ENCODE data around the gene AFF2. TPM values are rescaled to one million over a fixed set of nuclear protein-coding genes. Genes with fewer than 3 reads are reported as not detected.

The AFF2 gene
- total RNA-seq, 5 donors from 2014 or later (not counting 1 experiment from before 2014, with no cell fraction given) = 0.95 to 4.1 (median 2.3) TPM

DNA sequence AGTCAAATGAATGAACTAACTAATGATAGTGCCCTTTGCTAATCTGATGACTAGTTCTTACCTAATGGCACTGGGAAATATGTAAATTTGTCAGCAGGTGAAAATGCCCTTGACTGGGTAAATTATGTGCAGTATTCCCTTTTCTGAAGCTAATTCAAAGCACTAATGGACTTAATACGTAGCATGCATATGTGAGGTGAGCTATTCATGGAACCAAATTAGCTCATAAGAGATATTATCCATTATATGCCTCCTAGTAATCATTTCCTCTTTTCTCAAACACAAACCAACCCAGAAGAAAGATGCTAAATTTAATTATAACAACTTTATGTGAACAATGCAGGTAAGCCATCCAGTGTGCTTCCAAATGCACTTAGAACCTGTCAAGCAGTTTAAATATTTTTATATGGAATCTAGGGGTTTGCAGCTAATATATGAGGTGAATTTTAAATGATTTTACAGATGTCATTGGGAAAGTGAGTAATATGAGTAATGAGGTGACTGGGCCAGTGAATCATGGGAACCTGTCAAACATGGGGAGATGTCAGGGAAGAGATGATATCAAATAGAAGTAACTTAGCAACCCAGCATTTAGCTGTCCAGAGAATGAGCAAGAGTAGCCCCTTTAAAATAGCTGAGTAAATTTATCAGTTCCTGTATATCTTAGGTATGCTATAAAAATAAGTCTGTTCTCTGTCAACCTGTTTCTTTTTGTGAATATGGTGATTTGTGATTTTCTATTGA is 315.0 kb downstream of the AFF2 start:
- Histone ChIP-seq H3K27me3 (replicated peaks in 1 of 2; ENCODE audit: control insufficient read depth in 2 of 2, extremely low read depth in 1 of 2, insufficient read depth in 2 of 2, low read length in 1 of 2) (no peaks in the 10 kb centered on the region), H3K4me1 (ENCODE audit: control insufficient read depth in 1 of 2, extremely low read depth in 1 of 2, insufficient read depth in 2 of 2, low read length in 2 of 2) (no peaks in the 10 kb centered on the region), H3K9me3 (no peaks in the 10 kb centered on the region), H3K4me3 (ENCODE audit: control insufficient read depth in 1 of 2, extremely low read depth in 1 of 2, low read length in 1 of 2) (no peak overlapping the region), H3K27ac (ENCODE audit: low read length) (no peak overlapping the region), H3K36me3 (ENCODE audit: control insufficient read depth in 2 of 2, extremely low read depth in 1 of 2, insufficient read depth in 1 of 2, low read length in 1 of 2) (no peaks in the 10 kb centered on the region)
- H3K4me3 Mint-ChIP-seq = no peak overlapping the region
- H3K4me1 Mint-ChIP-seq = no peaks in the 10 kb centered on the region
- H3K9me3 Mint-ChIP-seq = no peaks in the 10 kb centered on the region
- ChIA-PET CTCF (no interaction called here), POLR2A (no interaction called here)
- peaks cover 0 to 12% of the 10 kb centered on the region in 2 donors for H3K27me3 Mint-ChIP-seq
- ATAC-seq (replicated peaks in 1 of 4) (no peak), DNase-seq (no peak)
- H3K27ac Mint-ChIP-seq = no peak overlapping the region
- no peaks in the 10 kb centered on the region for H3K36me3 Mint-ChIP-seq
- no CpG with 5 or more reads among the region's 1 CpG for WGBS (ENCODE audit: insufficient coverage)

DNA sequence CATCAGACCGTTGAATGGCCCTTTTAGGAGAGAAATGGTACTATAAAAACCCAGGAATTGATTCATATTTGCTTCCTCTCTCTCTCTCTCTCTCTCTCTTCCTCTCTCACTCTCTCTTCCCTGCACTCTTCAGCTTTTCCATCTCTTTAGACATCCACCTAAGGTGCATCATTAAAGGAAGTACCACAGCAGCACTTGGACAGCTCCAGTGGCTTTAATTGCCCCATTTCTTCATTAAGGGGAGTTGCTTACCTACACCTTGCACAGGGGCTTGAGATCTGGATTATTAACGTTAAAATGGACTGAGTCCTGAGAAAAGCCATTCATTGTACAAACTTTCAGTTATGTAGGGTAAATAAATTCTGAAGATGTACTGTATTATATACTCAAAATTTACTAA is 323.6 kb downstream of the AFF2 start:
- Mint-ChIP-seq H3K36me3 (no peaks in the 10 kb centered on the region), H3K4me1 (no peaks in the 10 kb centered on the region), H3K9me3 (no peaks in the 10 kb centered on the region), H3K27me3 (peaks cover 0 to 3% of the 10 kb centered on the region in 2 donors), H3K4me3 (no peak overlapping the region), H3K27ac (no peak overlapping the region)
- ATAC-seq (replicated peaks in 1 of 4) (no peak), DNase-seq (no peak)
- Histone ChIP-seq H3K27me3 (replicated peaks in 1 of 2; ENCODE audit: control insufficient read depth in 2 of 2, extremely low read depth in 1 of 2, insufficient read depth in 2 of 2, low read length in 1 of 2) (no peaks in the 10 kb centered on the region), H3K36me3 (ENCODE audit: control insufficient read depth in 2 of 2, extremely low read depth in 1 of 2, insufficient read depth in 1 of 2, low read length in 1 of 2) (no peaks in the 10 kb centered on the region), H3K4me1 (ENCODE audit: control insufficient read depth in 1 of 2, extremely low read depth in 1 of 2, insufficient read depth in 2 of 2, low read length in 2 of 2) (no peaks in the 10 kb centered on the region), H3K4me3 (ENCODE audit: control insufficient read depth in 1 of 2, extremely low read depth in 1 of 2, low read length in 1 of 2) (no peak overlapping the region), H3K9me3 (no peaks in the 10 kb centered on the region), H3K27ac (ENCODE audit: low read length) (no peak overlapping the region)
- ChIA-PET CTCF (no interaction called here), POLR2A (no interaction called here)
- no CpG with 5 or more reads among the region's 2 CpGs for WGBS (ENCODE audit: insufficient coverage)

DNA sequence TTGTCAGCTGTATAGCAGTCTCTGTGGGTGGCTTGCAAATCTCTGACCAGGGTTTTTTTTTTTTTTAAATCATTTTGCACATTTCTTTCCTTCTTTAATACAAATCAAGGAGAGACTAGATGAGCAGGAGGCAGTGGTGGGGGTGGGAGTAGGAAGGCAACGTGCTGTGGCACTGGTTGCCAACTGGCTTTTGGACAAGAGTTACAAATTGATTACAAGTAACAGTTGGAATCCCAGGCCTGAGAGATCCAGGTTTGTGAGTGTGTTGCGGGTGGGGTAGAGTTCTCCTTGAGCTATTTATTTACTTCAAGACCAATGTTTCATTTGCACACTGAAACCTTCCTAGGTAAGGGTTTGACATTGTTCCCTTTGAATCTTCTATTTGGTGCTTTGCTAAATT is 325.3 kb downstream of the AFF2 start:
- Histone ChIP-seq H3K4me3 (ENCODE audit: control insufficient read depth in 1 of 2, extremely low read depth in 1 of 2, low read length in 1 of 2) (no peak overlapping the region), H3K4me1 (ENCODE audit: control insufficient read depth in 1 of 2, extremely low read depth in 1 of 2, insufficient read depth in 2 of 2, low read length in 2 of 2) (no peaks in the 10 kb centered on the region), H3K27ac (ENCODE audit: low read length) (no peak overlapping the region), H3K9me3 (no peaks in the 10 kb centered on the region), H3K36me3 (ENCODE audit: control insufficient read depth in 2 of 2, extremely low read depth in 1 of 2, insufficient read depth in 1 of 2, low read length in 1 of 2) (no peaks in the 10 kb centered on the region), H3K27me3 (replicated peaks in 1 of 2; ENCODE audit: control insufficient read depth in 2 of 2, extremely low read depth in 1 of 2, insufficient read depth in 2 of 2, low read length in 1 of 2) (no peaks in the 10 kb centered on the region)
- POLR2A ChIA-PET = interaction anchor here in 1 of 2 donors (0.7 kb wide), 1 partner anchor 209 kb away, joined by 6 read pairs; no protein-coding TSS in a partner anchor
- no CpG with 5 or more reads among the region's 2 CpGs for WGBS (ENCODE audit: insufficient coverage)
- H3K27me3 Mint-ChIP-seq = peaks cover 0 to 3% of the 10 kb centered on the region in 2 donors
- CTCF ChIA-PET = no interaction called here
- no peak overlapping the region for H3K4me3 Mint-ChIP-seq
- H3K4me1 Mint-ChIP-seq = no peaks in the 10 kb centered on the region
- no peak overlapping the region for H3K27ac Mint-ChIP-seq
- no peak for DNase-seq
- ATAC-seq (replicated peaks in 1 of 4) = no peak
- H3K9me3 Mint-ChIP-seq = no peaks in the 10 kb centered on the region
- no peaks in the 10 kb centered on the region for H3K36me3 Mint-ChIP-seq

DNA sequence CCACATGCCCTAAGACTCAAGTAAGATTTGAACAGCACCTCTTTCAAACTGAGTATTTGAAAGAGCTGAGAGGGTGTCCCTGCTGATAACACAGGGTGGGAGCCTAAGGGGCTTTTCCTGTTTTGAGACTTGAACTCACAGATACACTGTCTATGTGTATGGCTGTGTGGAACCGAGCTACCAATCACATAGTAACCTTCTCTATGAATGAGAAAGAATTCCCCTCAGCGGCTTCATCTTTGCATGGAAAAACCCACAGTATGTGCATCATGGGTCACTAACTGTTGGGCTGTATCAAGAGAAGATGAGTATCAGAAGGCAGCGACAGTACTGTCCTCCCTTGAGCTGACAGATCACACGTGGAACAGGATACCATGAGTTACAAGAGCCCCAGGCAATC is 336.3 kb downstream of the AFF2 start:
- WGBS (ENCODE audit: insufficient coverage) = no CpG with 5 or more reads among the region's 4 CpGs
- H3K27me3 ChIP-seq (replicated peaks in 1 of 2; ENCODE audit: control insufficient read depth in 2 of 2, extremely low read depth in 1 of 2, insufficient read depth in 2 of 2, low read length in 1 of 2) = no peaks in the 10 kb centered on the region
- Mint-ChIP-seq H3K36me3 (no peaks in the 10 kb centered on the region), H3K4me1 (no peaks in the 10 kb centered on the region), H3K9me3 (no peaks in the 10 kb centered on the region), H3K4me3 (no peak overlapping the region), H3K27me3 (peaks cover 0 to 11% of the 10 kb centered on the region in 2 donors), H3K27ac (no peak overlapping the region)
- H3K36me3 ChIP-seq (ENCODE audit: control insufficient read depth in 2 of 2, extremely low read depth in 1 of 2, insufficient read depth in 1 of 2, low read length in 1 of 2) = no peaks in the 10 kb centered on the region
- H3K4me1 ChIP-seq (ENCODE audit: control insufficient read depth in 1 of 2, extremely low read depth in 1 of 2, insufficient read depth in 2 of 2, low read length in 2 of 2) = no peaks in the 10 kb centered on the region
- POLR2A ChIA-PET = interaction anchor here in 1 of 2 donors (0.6 kb wide), 1 partner anchor 21 kb away, joined by 3 read pairs; no protein-coding TSS in a partner anchor
- H3K9me3 ChIP-seq = no peaks in the 10 kb centered on the region
- ATAC-seq (replicated peaks in 1 of 4) = no peak
- H3K27ac ChIP-seq (ENCODE audit: low read length) = no peak overlapping the region
- DNase-seq = no peak
- CTCF ChIA-PET = interaction anchor here in 1 of 2 donors (0.7 kb wide), 1 partner anchor 17 kb away, joined by 3 read pairs; no protein-coding TSS in a partner anchor
- H3K4me3 ChIP-seq (ENCODE audit: control insufficient read depth in 1 of 2, extremely low read depth in 1 of 2, low read length in 1 of 2) = no peak overlapping the region

GRCh38 chrX:148850631-148851030 is 350.2 kb downstream of the AFF2 start:
- no CpG with 5 or more reads among the region's 1 CpG for WGBS (ENCODE audit: insufficient coverage)
- H3K36me3 ChIP-seq (ENCODE audit: control insufficient read depth in 2 of 2, extremely low read depth in 1 of 2, insufficient read depth in 1 of 2, low read length in 1 of 2) = no peaks in the 10 kb centered on the region
- Mint-ChIP-seq H3K4me1 (no peaks in the 10 kb centered on the region), H3K27me3 (no peaks in the 10 kb centered on the region), H3K36me3 (no peaks in the 10 kb centered on the region), H3K4me3 (no peak overlapping the region), H3K27ac (no peak overlapping the region), H3K9me3 (no peaks in the 10 kb centered on the region)
- no peak overlapping the region for H3K27ac ChIP-seq (ENCODE audit: low read length)
- DNase-seq (no peak), ATAC-seq (replicated peaks in 1 of 4) (no peak)
- no peaks in the 10 kb centered on the region for H3K9me3 ChIP-seq
- H3K4me3 ChIP-seq (ENCODE audit: control insufficient read depth in 1 of 2, extremely low read depth in 1 of 2, low read length in 1 of 2) = no peak overlapping the region
- H3K4me1 ChIP-seq (ENCODE audit: control insufficient read depth in 1 of 2, extremely low read depth in 1 of 2, insufficient read depth in 2 of 2, low read length in 2 of 2) = no peaks in the 10 kb centered on the region
- no peaks in the 10 kb centered on the region for H3K27me3 ChIP-seq (replicated peaks in 1 of 2; ENCODE audit: control insufficient read depth in 2 of 2, extremely low read depth in 1 of 2, insufficient read depth in 2 of 2, low read length in 1 of 2)
- CTCF ChIA-PET = no interaction called here
- POLR2A ChIA-PET = no interaction called here

GRCh38 chrX:148854306-148854705 is 353.9 kb downstream of the AFF2 start:
- CTCF ChIA-PET = interaction anchor here in 1 of 2 donors (0.6 kb wide), 1 partner anchor 18 kb away, joined by 3 read pairs; no protein-coding TSS in a partner anchor
- Mint-ChIP-seq H3K4me3 (no peak overlapping the region), H3K36me3 (no peaks in the 10 kb centered on the region), H3K27ac (no peak overlapping the region), H3K4me1 (no peaks in the 10 kb centered on the region), H3K9me3 (no peaks in the 10 kb centered on the region), H3K27me3 (no peaks in the 10 kb centered on the region)
- Histone ChIP-seq H3K36me3 (ENCODE audit: control insufficient read depth in 2 of 2, extremely low read depth in 1 of 2, insufficient read depth in 1 of 2, low read length in 1 of 2) (no peaks in the 10 kb centered on the region), H3K4me3 (ENCODE audit: control insufficient read depth in 1 of 2, extremely low read depth in 1 of 2, low read length in 1 of 2) (no peak overlapping the region), H3K27me3 (replicated peaks in 1 of 2; ENCODE audit: control insufficient read depth in 2 of 2, extremely low read depth in 1 of 2, insufficient read depth in 2 of 2, low read length in 1 of 2) (no peaks in the 10 kb centered on the region), H3K4me1 (ENCODE audit: control insufficient read depth in 1 of 2, extremely low read depth in 1 of 2, insufficient read depth in 2 of 2, low read length in 2 of 2) (no peaks in the 10 kb centered on the region), H3K27ac (ENCODE audit: low read length) (no peak overlapping the region), H3K9me3 (no peaks in the 10 kb centered on the region)
- WGBS (ENCODE audit: insufficient coverage) = no CpG with 5 or more reads among the region's 4 CpGs
- POLR2A ChIA-PET = no interaction called here
- DNase-seq (no peak), ATAC-seq (replicated peaks in 1 of 4) (no peak)

Data from T-cell (primary cell).